Hematopoietic multipotent progenitor cell treated with erythropoietin and hydrocortisone succinate and interleukin-3 and kit ligand, for 4 days (in vitro differentiated cells): ENCODE measurements around the gene IL3RA.
"Not testable (repeated sequence)": the region's sequence is repeated elsewhere in the genome, so short reads cannot be mapped to it uniquely, and the experiment has no call there.

ENCODE experiments used
- DNase-seq: peaks from one replicate; pipeline ENCODE4 v3.0.0-alpha.2; 2015

IL3RA gene

DNA sequence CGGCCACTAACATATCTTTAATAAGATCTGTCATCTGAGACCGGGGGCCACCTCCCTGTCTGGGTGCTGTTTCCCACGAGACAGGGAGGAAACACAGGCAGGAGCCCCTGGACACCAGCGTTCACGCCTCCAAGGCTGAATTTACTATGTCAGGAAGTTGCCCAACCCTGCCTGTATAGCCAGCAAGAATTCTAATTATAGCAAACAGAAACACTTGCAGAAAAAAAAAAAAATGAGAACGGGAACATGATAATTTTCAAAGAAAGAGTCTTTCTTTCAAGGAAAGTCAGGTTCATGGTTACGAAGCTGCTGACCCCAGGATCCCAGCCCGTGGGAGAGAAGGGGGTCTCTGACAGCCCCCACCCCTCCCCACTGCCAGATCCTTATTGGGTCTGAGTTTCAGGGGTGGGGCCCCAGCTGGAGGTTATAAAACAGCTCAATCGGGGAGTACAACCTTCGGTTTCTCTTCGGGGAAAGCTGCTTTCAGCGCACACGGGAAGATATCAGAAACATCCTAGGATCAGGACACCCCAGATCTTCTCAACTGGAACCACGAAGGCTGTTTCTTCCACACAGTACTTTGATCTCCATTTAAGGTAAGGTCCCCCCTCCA, at the start of gene IL3RA:
TSS of gene IL3RA (plus strand) at position 455 of the 613 bp plus-strand sequence. CDS start 4,981 bp downstream, outside the sequence.
- DNase-seq, result peak; percentile 93

DNA sequence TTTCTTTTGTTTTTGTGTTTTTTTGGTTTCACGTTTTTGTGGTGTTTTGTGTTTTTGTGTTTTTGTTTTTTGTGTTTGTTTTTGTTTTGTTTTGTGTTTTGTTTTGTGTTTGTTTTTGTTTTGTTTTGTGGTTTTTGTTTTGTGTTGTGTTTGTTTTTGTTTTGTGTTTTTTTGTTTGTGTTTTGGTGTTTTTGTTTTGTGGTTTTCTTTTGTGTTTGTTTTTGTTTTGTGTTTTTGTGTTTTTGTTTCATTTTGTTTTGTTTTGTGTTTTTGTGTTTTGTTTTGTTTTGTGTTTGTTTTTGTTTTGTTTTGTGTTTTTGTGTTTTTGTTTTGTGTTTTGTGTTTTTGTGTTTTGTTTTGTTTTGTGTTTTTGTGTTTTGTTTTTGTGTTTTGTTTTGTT, 47.0 kb upstream of the IL3RA start:
- DNase-seq, result no peak

GRCh38 chrX:1291110-1291740, 45.4 kb upstream of the IL3RA start:
- no peak for DNase-seq

GRCh38 chrX:1292575-1293290, 43.9 kb upstream of the IL3RA start:
- DNase-seq, result peak; percentile 83

DNA sequence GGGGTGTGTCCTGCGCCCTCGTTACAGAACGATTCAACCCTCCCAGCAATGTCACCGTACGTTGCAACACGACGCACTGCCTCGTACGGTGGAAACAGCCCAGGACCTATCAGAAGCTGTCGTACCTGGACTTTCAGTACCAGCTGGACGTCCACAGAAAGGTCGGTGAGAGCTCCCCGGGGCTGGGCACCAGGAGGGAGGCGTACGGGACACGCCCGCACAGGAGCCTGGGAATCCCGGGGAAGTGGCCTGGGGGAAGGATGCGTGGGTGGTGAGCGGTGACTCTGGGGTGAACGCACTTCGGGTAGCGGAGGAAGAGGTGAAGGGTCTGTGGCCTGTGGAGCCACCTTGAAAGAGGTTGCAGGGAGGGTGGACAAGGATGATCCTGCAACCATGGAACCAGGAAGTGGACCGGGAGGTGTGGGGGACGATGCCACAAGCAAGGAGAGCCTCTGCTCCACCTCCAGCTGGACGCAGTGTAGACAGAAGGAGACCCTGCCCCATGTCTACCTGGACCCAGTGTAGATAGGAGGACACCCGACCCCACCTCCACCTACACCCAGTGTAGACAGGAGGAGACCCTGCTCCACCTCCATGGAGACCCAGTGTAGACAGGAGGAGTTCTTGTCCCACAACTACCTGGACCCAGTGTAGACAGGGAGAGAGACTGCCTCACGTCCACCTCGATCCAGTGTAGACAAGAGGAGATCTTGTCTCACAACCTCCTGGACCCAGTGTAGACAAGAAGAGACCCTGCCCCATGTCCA, 42.1 kb upstream of the IL3RA start:
- DNase-seq, result no peak

- no peak for DNase-seq
Measured at GRCh38 chrX:1295550-1295949, 41.0 kb upstream of the IL3RA start.

- DNase-seq, result not testable (repeated sequence)
Measured at GRCh38 chrX:1297591-1297990, 39.0 kb upstream of the IL3RA start.

- no peak for DNase-seq
Measured at GRCh38 chrX:1300449-1300848, 36.1 kb upstream of the IL3RA start.

GRCh38 chrX:1305411-1305810, 31.2 kb upstream of the IL3RA start:
- no peak for DNase-seq

DNA sequence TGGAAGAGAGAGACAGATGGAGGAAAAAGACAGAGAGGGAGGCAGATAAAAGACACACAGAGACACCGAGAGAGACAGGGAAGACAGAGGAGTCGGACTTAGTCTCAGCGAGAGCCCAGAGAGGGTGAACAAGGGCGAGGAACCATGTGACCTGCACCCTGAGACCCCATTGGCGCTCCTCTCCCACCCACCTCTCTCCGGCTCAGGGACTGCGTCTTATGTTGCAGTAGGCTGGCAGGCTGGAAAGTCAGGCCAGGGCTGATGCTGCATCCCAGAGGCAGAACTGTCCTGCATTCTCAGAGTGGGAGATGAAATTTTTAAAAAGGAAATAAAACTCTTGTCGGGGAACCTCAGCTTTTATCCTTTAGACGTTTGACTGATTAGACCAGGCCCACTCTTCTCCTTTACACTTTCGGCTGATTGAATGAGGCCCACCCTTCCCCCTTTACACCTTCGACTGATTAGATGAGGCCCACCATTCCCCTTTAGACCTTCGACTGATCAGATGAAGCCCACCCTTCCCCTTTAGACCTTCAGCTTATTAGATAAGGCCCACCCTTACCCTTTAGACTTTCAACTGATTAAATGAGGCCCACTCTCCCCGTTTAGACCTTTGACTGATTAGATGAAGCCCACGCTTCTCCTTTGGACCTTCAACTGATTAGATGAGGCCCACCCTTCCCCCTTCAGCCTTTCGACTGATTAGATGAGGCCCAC, 29.5 kb upstream of the IL3RA start:
- no peak for DNase-seq

- DNase-seq, result no peak
Measured at GRCh38 chrX:1307626-1308340, 28.8 kb upstream of the IL3RA start.

DNA sequence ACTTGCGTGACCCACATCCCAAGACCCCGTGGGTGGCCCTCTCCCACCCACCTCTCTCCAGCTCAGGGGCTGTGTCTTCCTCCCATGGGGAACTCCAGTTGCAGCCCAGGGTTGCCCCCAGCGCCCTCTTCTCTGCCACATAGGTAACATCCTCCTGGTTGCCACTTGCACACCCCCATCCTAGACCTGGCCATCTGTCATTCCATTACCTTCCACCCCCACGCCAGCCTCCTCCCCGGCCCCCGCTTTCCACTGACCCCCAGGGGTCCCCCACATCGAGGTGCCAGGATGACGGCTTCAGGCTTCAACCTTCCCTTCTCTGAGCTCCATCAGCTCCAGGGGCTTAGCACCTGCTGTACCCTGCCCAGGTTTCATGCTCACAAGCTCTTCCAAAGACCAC, 28.1 kb upstream of the IL3RA start:
- DNase-seq, result no peak

DNA sequence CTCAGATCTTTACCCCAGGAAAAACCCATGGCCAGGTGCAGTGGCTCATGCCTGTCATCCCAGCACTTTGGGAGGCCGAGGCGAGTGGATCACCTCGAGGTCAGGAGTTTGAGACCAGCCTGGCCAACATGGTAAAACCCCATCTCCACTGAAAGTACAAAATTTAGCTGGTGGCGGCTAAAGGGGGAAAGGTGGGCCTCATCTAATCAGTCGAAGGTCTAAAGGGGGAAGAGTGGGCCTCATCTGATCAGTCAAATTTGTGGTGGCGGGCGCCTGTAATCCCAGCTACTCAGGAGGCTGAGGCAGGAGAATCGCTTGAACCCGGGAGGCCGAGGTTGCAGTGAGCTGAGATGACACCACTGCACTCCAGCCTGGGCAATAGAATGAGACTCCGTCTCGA, 27.7 kb upstream of the IL3RA start:
- not testable (repeated sequence) for DNase-seq

DNA sequence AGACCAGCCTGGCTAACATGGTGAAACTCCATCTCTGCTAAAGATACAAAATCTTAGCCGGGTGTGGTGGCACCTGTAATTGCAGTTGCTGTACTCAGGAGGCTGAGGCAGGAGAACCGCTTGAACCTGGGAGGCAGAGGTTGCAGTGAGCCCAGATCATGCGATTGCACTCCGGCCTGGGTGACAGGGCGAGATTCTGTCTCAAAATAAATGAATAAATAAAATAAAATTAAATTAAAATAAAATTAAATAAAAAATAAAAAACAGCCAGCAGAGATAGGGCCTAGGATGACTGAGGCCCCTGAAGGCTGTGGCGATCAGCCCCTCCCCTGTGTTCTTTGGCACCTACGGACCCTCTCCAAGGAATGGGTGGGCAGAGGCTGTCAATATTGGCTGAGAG, 22.8 kb upstream of the IL3RA start:
- no peak for DNase-seq

- peak; percentile 96 for DNase-seq
Measured at GRCh38 chrX:1316527-1316926, 20.1 kb upstream of the IL3RA start.

GRCh38 chrX:1321674-1322073, 14.9 kb upstream of the IL3RA start:
- no peak for DNase-seq

DNA sequence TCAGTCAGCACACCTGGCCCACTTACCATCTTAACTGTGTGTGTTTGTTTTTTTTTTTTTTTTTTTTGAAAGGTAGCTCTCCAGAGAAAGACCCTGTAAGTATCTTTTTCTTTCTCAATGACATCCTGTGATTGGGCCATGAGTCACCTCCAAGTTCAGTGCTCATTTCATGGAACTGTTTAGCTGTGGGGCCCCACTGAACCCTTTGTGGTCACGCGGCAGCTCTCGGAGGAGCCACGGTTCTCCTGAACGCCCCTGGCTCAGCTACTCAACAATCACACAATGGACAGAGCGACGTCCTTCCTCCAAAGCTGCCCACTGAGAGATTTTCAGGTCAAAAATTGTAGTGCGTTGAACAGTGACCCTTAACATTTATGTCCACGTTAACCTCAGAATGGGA, 14.2 kb upstream of the IL3RA start:
- DNase-seq, result peak; percentile 62

- peak; percentile 91 for DNase-seq
Measured at GRCh38 chrX:1323315-1323714, 13.3 kb upstream of the IL3RA start.

DNA sequence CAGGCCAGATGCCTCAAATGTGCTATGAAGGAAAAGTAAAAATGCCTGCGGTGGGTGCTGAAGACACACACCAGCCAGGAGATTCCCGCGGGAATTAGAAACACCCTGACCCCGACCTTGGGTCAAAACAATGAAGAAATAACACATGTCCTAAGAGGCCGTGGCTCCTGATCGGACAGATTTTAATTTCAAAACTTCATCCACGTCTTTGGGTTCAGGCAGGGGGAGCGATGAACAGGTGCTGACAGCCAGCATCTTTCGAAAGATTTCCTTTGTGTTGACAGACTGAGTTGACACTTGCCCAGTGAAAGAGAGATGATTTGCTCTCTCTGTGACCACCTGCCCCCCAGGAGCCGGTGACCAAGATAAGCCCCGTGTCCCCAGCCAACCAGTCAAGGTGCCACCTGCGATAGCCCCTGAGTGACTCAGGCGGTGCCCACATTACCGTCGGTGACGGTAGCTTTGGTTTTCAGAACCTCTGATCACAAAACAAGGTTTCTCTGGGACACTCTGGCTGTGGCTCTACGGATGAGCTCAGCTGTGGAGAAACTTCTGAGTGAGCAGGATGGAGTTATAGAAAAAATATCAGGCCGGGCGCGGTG, 11.0 kb upstream of the IL3RA start:
- DNase-seq, result peak; percentile 66

GRCh38 chrX:1327651-1328304, 8.8 kb upstream of the IL3RA start:
- no peak for DNase-seq

- DNase-seq, result no peak
Measured at GRCh38 chrX:1330605-1331004, 6.0 kb upstream of the IL3RA start.
